GM19099 (cell line): ENCODE data around the gene LIPK.

Experiments
- POLR2A ChIP-seq: IDR thresholded peaks from 3 replicates; pipeline ENCODE4 v1.6.1; 2011; ENCODE audit warnings: low read depth; ENCODE audit not compliant: insufficient read length; ENCODE audit errors: extremely low read depth

LIPK gene

DNA sequence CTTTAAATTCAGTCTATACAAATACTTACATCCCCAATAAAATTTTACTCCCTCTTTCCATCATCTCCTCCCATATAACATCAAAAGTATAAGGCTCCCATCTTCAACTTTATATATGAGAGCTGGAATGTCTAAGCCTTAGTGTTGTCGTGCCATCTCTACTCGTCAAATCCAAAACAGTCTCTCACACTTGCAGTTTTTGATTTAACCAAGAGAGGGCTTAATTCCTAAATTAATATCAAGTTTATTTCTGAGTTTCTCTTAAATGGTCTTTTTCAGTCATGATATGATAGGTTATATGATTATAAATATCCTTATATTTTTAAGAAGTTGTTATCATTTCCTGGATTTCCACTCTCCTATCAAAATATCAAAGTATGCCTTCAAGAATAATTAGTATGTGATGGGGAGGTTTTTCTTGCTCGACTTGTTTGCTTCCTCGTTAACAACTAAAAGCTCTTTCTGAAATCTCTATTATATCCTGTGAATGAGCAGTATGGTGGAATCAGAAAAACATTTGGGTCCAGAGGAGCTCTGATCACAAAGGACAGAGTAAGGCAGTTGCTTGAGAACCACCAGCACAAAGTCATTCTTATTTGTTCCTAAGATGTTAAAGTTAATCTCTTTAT is 12.5 kb upstream of the LIPK start:
- TF ChIP-seq POLR2A: no peak

DNA sequence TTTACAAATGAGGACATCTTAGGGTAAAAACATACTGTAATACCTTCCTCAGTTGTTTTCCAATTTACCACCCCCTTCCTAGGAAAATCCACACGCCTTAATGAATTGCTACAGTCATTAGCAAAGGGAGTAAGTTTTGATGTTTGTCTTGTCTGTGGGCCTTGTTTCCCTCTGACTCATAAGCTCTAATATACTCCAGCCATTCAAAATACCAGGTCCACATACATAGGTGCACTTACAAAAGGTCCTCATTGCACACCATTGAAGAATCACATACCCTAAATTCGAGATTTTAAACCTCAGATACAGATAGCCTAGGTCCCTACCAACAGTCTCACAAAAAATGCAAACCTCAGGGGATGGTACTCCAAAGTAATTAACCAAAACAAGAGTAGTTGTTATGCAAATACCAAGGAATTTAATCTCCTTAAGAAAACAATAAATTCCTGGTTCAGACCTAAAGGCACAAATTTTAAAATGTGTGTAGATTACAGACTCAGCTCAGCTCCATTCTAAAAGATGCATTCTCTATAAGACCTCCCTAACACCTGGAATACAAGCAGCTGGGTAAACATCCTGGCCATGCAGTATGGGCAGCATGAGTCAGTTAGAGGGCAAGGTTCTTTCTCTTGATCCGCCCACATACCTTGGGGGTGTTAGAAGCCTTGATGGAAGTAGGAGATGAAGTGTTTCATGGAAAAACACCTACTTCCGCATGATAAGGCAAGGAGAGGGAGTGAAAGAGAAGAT is 3.0 kb upstream of the LIPK start:
- no peak for TF ChIP-seq POLR2A

DNA sequence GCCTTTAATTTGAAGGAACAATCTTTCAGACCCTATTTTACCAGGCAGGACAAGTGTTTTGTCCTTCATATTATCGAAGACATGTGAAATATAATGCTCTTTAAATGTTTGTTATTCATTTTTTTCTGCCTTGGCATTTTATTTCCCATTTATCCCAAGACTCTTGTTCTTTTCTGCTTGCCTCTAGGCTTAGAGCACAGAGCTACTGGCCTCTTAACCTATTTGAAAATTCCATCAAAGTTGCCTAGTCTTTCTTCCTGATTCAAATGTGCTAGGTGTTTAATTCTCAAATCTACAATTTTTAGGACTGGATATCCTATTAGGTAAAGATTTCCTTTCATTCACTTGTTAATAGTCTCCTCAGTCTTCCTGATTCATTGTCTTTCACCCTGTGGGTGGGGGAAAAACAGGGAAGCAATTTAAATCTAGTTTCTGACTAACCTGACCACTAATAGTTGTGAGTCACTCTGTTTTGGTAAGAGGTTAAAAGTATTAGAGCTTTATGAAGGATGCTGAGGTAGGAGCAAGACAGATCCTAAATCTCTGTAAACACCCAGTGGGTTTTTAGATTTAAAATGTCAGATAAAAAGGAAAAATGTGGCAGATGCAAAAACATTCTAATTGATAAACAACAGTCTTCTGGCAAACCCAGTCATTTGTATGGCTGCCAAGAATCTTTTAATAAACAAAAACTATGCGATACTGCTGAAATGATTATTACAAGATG is 1.5 kb downstream of the LIPK start:
- TF ChIP-seq POLR2A: no peak

DNA sequence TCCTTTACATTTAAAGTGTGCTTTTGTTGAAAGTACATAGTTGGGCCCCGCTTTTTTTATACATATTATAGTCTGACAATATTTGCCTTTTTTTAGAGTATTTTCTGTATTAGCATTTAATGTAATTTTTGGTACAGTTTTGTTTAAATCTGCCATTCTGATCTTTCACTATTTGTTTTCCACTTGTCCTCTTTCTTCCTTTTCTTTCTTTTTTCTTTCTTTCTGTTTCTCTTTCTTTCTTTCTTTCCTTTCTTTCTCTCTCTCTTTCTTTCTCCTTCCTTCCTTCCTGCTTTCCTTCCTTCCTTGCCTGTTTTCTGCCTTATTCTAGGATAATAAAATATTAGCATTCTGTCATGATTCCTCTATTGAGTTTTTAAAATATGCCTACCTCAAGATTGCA is 9.5 kb downstream of the LIPK start:
- no peak for TF ChIP-seq POLR2A

DNA sequence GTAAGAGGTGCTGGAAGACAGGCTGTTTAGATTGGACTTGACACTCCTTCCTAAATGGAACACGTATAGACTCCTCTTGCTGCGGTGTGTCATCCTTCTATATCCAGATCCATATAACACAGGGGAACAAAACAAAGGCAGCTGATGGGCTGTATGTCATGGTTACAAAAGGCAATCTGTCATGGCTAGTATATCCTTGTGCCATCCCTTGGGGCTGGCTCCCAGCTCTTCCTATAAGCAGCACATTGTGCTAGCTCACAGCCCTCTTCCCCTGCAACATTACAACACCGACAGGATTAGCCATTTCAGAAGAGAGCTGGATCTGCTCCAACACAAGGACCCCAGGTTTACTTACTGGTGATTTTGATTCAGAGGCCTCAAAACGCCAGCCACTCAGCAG is 15.3 kb downstream of the LIPK start:
- TF ChIP-seq POLR2A: no peak

DNA sequence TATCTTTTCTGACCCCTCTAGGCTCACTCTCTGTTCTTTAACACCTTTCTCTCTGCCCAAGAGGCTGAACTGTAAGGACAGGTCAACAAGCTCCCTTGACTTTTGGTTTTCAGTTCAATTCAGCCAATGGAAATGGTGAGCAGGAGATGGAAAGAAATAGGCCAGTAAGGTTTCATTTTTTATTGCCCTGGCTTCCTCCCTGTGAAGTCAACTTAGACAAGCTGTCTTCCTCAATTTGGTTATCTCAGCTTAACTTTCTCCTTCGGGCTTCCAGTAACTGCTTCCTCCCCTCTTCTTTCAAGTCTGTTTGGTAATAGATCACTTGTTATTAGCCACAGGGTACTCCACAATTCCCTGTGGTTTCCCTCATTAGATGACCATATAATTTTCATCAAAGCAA is 19.7 kb downstream of the LIPK start:
- no peak for TF ChIP-seq POLR2A

DNA sequence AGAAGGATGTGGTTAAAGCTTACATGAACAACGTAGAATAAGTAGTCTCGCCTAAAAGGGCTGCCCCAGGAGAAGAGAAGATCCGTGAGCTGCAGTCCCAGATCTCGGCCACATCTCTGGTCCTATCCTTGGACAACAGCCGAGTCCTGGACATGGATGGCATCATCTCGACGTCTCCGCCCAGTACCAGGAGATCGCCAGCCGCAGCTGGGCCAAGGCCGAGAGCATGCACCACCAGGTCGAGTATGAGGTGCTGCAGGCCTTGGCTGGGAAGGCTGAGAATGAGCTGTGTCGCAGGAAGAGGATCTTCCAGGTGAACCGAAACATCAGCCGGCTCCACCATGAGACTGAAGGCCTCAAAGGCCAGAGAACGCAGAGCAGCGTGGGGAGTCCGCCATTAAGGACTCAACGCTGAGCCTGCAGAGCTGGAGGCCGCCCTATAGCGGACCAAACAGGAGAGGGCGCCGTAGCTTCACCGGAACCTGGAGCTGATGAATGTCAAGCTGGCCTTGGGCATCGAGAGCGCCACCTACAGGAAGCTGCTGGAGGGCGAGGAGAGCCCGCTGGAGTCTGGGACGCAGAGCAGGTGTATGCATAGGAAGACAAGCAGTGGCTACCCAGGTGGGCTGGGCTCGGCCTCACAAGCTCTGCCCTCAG is 22.2 kb downstream of the LIPK start:
- TF ChIP-seq POLR2A: no peak

DNA sequence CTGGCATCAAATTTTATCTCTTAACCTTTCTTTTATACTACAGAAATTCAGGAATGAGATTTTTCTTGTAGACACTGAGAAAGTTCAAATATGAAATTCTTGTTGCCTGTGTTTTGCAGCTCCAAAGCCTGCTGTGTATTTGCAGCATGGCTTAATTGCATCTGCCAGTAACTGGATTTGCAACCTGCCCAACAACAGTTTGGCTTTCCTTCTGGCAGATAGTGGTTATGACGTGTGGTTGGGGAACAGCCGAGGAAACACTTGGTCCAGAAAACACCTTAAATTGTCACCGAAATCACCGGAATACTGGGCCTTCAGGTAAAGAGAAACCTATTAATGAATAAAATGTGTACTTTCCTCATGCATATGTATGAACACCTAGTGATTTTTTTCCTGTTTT is 24.8 kb downstream of the LIPK start:
- no peak for TF ChIP-seq POLR2A

DNA sequence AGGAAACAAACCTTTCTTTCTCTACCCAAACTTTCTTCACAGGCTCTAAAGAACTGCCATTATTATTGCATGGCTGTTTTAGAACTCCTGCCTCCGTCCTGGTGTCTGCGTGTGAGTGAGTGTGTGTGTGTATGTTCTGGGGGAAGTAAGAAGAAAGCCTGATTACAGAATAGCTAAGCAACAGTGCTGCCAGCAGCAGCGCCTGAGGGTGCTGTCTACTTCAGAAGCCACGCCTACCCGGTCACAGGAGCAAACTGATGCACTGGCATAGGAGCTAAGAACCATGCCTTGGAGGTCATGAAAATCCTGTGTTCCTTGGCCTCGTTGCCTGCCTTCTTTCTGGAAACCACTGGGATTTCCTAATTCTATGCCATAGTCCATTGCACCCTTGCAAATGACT is 25.2 kb downstream of the LIPK start:
- no peak for TF ChIP-seq POLR2A

DNA sequence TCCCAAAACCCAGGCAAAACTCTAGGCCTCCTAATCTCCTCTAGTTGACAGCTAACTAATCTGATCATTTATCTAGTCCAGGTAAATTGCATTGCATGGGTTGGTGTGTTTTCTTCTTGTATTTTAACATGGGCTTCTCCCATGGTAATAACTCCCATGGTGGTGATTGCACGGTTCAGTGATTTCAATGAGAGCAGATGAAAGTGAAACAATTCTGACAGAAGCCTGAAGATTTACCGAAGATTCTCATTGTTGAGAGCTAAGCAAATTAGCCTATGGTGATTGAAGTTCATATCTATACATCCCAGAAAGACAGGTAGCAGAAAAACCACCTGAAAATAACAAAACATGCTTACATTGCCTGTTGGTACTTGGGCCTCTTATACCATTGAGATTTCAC is 27.2 kb downstream of the LIPK start:
- no peak for TF ChIP-seq POLR2A

DNA sequence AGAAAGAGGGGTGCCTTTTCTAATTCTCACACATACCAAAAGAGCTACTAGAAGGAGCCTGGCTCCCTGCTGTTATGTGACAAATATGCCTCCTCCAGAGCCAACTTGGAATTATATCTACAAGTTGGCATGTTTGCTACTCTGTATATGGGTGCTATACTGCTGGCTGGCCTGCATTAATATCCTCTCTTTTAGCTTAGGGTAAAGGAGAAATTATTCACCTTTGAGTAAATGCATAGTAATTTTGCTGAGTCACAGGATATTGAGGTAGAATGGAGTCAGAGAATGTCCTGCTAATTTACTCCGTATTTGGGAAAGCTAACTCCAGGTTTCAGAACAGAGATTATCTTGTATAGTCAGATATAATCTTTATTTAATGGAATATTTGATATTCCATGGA is 29.6 kb downstream of the LIPK start:
- no peak for TF ChIP-seq POLR2A

DNA sequence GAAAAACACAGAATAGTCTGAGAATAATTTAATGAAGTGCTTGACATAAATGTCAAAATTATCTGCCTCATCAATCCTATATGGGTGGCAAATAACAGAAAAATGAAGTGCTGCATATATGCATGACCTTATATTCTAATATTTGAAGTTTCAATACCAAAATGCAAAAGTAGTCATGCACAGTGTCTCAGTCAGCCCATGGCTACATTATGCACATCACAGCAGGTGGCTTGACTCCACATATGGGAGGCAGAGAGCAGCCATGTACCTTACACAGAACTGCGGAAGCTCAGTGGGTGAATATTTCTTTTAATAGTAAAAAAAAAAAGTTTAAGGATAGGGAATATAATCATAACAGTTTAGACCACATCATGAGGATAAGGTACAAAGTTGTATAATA is 36.4 kb downstream of the LIPK start:
- no peak for TF ChIP-seq POLR2A

DNA sequence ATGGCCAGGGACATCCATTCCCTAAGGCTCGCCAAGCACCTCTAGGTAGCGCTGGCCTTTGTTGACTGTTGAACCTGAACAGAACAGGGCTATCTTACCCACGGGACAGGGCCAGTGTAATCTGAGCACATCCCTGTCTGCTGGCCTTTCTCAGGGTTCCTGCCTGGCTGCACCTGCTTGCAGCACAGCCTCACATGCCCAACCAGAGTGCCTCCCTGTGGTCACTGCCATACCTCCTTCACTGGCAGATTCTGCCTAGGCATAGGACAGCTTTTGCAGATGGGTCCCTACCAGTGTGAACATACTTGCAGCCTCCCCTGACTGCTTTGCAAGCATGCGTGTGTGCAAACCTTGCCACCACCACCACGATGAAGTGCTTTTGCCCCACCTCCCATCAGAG is 38.0 kb downstream of the LIPK start:
- no peak for TF ChIP-seq POLR2A

DNA sequence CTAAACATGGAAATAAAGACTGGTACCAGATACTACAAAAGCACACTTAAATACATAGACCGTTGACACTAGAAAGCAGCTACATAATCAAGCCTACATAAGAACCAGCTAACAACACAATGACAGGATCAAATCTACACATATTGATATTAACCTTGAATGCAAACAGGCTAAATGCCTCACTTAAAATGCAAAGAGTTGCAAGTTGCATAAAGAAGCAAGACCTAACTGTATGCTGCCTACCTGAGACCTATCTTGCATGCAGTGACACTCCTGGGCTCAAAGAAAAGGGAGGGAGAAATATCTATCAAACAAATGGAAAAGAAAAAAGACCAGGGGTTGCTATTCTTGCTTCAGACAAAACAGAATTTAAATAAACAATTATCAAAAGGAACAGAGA is 39.6 kb downstream of the LIPK start:
- TF ChIP-seq POLR2A: no peak

DNA sequence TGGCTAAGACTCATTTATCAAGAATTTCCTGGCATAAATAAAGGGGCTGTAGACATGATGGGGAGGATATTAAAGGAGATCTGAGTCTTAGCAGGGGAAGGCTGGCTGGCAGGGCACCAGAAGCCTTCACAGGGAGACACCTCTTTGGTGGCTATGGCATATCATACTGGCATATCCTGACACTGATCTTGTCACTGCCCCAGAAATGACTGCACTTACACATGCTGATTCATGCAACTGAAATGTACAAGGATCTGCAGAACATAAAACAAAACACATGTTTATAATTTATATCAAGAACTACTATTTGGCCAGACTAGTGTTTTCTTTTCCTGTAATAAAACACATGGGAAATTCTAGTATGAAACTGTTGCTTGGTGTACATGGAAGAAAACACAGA is 48.2 kb downstream of the LIPK start:
- no peak for TF ChIP-seq POLR2A

DNA sequence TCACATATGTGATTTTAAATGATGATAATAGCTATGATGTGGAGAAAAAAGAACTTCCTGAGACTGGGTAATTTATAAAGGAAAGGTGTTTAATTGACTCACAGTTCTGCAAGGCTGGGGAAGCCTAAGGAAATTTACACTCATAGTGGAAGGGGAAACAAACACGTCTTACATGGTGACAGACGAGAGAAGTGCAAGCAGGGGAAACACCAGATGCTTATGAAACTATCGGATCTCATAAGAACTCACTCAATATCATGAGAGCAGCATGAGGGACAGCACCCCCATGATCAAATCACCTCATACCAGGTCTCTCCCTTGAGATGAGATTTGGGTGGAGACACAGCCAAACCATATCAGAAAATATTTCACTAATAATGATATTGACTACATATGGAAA is 49.7 kb downstream of the LIPK start:
- TF ChIP-seq POLR2A: no peak

DNA sequence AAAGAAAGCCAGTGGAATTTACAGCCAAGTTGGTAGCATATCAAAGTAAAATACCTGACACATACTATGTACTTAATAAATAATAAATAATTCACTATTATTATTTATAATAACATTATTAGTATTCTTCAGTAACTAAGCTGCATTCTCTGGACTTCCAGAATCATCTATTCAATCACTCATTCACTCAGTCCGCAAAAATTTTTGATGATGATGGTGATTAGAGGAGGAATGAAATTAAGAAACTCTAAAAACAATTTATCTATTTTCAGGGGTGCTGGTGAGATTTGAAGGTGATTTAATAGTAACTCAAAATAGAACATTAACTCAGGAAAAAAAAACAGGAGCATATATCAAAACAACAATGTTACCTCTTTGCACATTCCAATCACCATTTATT is 50.6 kb downstream of the LIPK start:
- TF ChIP-seq POLR2A: no peak
